Fibroblast of skin of left biceps (primary cell): ENCODE data around the gene PICK1.

ENCODE experiments used
- DNase-seq, 2 experiments: peaks; one replicate each; pipeline ENCODE4 v3.0.0-alpha.2; 2013; ENCODE audit warnings: low read depth in 2 of 2

PICK1 gene

GRCh38 chr22:38056969-38057891 lies at the start of gene PICK1:
Gene PICK1, plus strand, starts transcription at chr22:38057404. Its CDS starts 406 bp downstream, at chr22:38057810.
- DNase-seq: peak; percentile 67

GRCh38 chr22:38009000-38009806 lies 48.0 kb upstream of the PICK1 start:
- no peak for DNase-seq

GRCh38 chr22:38012604-38013072 lies 44.6 kb upstream of the PICK1 start:
- DNase-seq: no peak

GRCh38 chr22:38014083-38014482 lies 43.1 kb upstream of the PICK1 start:
- no peak for DNase-seq

- DNase-seq: no peak
Measured at GRCh38 chr22:38016182-38017151, 40.7 kb upstream of the PICK1 start.

GRCh38 chr22:38017272-38017920 lies 39.8 kb upstream of the PICK1 start:
- DNase-seq: peak in 1 of 2 experiments; percentile 5

GRCh38 chr22:38017939-38018885 lies 39.0 kb upstream of the PICK1 start:
- no peak for DNase-seq

- DNase-seq: no peak
Measured at GRCh38 chr22:38018938-38019827, 38.0 kb upstream of the PICK1 start.

- no peak for DNase-seq
Measured at GRCh38 chr22:38021206-38021605, 36.0 kb upstream of the PICK1 start.

GRCh38 chr22:38023045-38023444 lies 34.2 kb upstream of the PICK1 start:
- no peak for DNase-seq

- DNase-seq: no peak
Measured at GRCh38 chr22:38025514-38025913, 31.7 kb upstream of the PICK1 start.

- DNase-seq: no peak
Measured at GRCh38 chr22:38026130-38027111, 30.8 kb upstream of the PICK1 start.

GRCh38 chr22:38027487-38027886 lies 29.7 kb upstream of the PICK1 start:
- DNase-seq: no peak

GRCh38 chr22:38028344-38029130 lies 28.7 kb upstream of the PICK1 start:
- no peak for DNase-seq

- DNase-seq: no peak
Measured at GRCh38 chr22:38029370-38029769, 27.8 kb upstream of the PICK1 start.

GRCh38 chr22:38029901-38030300 lies 27.3 kb upstream of the PICK1 start:
- DNase-seq: no peak
